ENCODE data around the gene STARD13.

The STARD13 gene

DNA sequence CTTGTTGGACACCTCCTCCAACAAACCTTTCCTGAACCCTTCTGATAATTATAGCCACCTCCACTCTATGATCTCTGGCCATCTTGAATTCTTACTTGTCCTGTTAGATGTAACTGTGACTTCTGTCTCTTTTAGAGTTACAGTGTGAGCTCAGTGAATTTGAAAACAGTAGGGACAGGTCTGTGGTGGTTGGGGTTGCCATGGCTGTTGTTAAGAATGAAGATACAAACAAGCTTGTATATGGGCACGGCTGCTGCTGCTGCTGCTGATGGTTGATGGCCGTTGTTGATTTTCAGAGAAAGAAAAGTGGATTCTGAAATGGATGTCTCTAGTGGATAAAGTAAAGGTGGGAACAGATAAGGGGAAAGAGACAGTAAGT is 101.5 kb downstream of the STARD13 start:
- no peak for DNase-seq (ENCODE audit: low read depth in 1 of 2, low spot score in 1 of 2)
- Histone ChIP-seq H3K27me3 (ENCODE audit: insufficient read depth, poor library complexity, severe bottlenecking) (no peaks in the 10 kb centered on the region), H3K27ac (replicated peaks) (no peak overlapping the region), H3K4me3 (replicated peaks; ENCODE audit: insufficient read depth, low read length) (no peak overlapping the region)
- TF ChIP-seq GABPA (IDR thresholded peaks at IDR 0.05; ENCODE audit: low read depth) (no peak), POLR2AphosphoS5 (IDR thresholded peaks at IDR 0.05; ENCODE audit: low read depth) (no peak), SPI1 (IDR thresholded peaks at IDR 0.05; ENCODE audit: borderline replicate concordance, low read depth) (no peak)
- TF ChIP-seq, protein P1, sequence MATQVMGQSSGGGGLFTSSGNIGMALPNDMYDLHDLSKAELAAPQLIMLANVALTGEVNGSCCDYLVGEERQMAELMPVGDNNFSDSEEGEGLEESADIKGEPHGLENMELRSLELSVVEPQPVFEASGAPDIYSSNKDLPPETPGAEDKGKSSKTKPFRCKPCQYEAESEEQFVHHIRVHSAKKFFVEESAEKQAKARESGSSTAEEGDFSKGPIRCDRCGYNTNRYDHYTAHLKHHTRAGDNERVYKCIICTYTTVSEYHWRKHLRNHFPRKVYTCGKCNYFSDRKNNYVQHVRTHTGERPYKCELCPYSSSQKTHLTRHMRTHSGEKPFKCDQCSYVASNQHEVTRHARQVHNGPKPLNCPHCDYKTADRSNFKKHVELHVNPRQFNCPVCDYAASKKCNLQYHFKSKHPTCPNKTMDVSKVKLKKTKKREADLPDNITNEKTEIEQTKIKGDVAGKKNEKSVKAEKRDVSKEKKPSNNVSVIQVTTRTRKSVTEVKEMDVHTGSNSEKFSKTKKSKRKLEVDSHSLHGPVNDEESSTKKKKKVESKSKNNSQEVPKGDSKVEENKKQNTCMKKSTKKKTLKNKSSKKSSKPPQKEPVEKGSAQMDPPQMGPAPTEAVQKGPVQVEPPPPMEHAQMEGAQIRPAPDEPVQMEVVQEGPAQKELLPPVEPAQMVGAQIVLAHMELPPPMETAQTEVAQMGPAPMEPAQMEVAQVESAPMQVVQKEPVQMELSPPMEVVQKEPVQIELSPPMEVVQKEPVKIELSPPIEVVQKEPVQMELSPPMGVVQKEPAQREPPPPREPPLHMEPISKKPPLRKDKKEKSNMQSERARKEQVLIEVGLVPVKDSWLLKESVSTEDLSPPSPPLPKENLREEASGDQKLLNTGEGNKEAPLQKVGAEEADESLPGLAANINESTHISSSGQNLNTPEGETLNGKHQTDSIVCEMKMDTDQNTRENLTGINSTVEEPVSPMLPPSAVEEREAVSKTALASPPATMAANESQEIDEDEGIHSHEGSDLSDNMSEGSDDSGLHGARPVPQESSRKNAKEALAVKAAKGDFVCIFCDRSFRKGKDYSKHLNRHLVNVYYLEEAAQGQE (IDR thresholded peaks at IDR 0.05; ENCODE audit: insufficient replicate concordance, low read depth), result no peak
- TF ChIP-seq, protein P2, sequence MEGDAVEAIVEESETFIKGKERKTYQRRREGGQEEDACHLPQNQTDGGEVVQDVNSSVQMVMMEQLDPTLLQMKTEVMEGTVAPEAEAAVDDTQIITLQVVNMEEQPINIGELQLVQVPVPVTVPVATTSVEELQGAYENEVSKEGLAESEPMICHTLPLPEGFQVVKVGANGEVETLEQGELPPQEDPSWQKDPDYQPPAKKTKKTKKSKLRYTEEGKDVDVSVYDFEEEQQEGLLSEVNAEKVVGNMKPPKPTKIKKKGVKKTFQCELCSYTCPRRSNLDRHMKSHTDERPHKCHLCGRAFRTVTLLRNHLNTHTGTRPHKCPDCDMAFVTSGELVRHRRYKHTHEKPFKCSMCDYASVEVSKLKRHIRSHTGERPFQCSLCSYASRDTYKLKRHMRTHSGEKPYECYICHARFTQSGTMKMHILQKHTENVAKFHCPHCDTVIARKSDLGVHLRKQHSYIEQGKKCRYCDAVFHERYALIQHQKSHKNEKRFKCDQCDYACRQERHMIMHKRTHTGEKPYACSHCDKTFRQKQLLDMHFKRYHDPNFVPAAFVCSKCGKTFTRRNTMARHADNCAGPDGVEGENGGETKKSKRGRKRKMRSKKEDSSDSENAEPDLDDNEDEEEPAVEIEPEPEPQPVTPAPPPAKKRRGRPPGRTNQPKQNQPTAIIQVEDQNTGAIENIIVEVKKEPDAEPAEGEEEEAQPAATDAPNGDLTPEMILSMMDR (IDR thresholded peaks at IDR 0.05; ENCODE audit: insufficient read depth, low read length), result no peak

DNA sequence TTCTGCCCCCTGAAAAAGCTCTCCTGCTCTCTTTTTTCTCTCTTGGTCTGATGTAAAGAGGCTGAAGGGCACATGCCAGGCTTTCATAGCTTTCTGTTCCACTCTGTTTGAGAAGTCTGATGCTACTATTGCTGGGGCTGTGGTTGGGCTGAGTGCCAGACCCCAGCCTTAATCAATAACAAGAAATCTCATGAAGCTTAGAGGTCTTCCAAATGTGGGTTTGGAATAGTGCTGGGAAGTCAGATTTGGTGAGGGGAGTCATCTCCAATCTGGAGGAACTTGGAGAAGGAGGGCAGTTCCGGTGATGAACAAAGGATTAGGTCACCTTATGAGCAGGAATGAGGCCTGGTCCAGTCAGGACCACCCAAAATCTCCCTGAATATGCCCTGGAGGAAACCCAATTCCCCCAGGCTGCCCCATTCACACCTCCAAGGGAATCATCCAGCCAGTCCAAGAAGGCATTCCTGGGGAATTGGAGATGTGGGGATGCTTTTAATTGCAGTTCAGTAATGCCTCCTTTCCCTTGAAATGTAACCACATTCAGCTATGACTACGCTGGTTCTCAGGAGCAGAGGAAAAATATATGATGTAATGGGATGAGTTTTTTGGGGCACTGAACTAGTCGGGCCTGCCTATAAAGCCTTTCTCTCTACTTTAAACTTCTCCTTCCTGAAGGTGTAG is 102.0 kb downstream of the STARD13 start:
- TF ChIP-seq, protein P2 (IDR thresholded peaks at IDR 0.05; ENCODE audit: insufficient read depth, low read length), result no peak
- no peak for TF ChIP-seq SPI1 (IDR thresholded peaks at IDR 0.05; ENCODE audit: borderline replicate concordance, low read depth)
- TF ChIP-seq, protein P1 (IDR thresholded peaks at IDR 0.05; ENCODE audit: insufficient replicate concordance, low read depth), result no peak
- TF ChIP-seq POLR2AphosphoS5 (IDR thresholded peaks at IDR 0.05; ENCODE audit: low read depth), result no peak
- no peak for TF ChIP-seq GABPA (IDR thresholded peaks at IDR 0.05; ENCODE audit: low read depth)
- no peak for DNase-seq (ENCODE audit: low read depth in 1 of 2, low spot score in 1 of 2)
- Histone ChIP-seq H3K4me3 (replicated peaks; ENCODE audit: insufficient read depth, low read length) (no peak overlapping the region), H3K27ac (replicated peaks) (no peak overlapping the region), H3K27me3 (ENCODE audit: insufficient read depth, poor library complexity, severe bottlenecking) (peaks cover 3% of the 10 kb centered on the region)

GRCh38 chr13:33182729-33183128 is 102.8 kb downstream of the STARD13 start:
- TF ChIP-seq, protein P2 (IDR thresholded peaks at IDR 0.05; ENCODE audit: insufficient read depth, low read length), result no peak
- TF ChIP-seq GABPA (IDR thresholded peaks at IDR 0.05; ENCODE audit: low read depth), result no peak
- TF ChIP-seq SPI1 (IDR thresholded peaks at IDR 0.05; ENCODE audit: borderline replicate concordance, low read depth), result no peak
- TF ChIP-seq, protein P1 (IDR thresholded peaks at IDR 0.05; ENCODE audit: insufficient replicate concordance, low read depth), result no peak
- TF ChIP-seq POLR2AphosphoS5 (IDR thresholded peaks at IDR 0.05; ENCODE audit: low read depth), result no peak
- Histone ChIP-seq H3K27ac (replicated peaks) (no peak overlapping the region), H3K4me3 (replicated peaks; ENCODE audit: insufficient read depth, low read length) (no peak overlapping the region), H3K27me3 (ENCODE audit: insufficient read depth, poor library complexity, severe bottlenecking) (peaks cover 6% of the 10 kb centered on the region)
- no peak for DNase-seq (ENCODE audit: low read depth in 1 of 2, low spot score in 1 of 2)
